ENCODE measurements around the gene ACAP2.
"Not testable (repeated sequence)": the region's sequence is repeated elsewhere in the genome, so short reads cannot be mapped to it uniquely, and the experiment has no call there.

The ACAP2 gene

DNA sequence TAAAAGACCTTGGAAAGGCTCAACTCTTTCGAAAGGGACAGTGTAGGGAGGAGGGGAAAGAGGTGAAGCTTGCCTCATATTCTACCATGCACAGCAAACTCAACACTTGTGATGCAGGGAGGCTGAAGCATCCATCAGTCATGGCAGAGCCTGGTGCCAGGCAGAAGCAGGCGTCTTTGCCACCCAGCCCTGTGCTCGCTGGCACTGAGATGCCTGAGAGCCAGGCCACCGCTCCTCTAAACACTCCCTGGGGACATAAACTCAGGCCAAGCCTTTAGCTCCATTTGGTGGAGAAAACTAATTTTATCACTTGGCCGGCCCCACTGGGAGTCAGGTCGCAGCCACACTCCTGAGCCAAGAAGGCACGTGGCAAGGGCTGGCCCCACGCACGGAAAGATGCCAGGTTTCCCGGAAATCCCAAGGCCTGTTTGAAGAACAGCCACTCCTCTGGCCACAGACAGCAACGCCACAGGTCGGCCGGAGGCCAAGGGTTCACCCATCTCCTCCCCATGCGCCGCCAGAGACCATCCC lies 202.6 kb downstream of the ACAP2 start:
- DNase-seq = no peak

GRCh38 chr3:195239121-195239520 lies 203.7 kb downstream of the ACAP2 start:
- DNase-seq = no peak

DNA sequence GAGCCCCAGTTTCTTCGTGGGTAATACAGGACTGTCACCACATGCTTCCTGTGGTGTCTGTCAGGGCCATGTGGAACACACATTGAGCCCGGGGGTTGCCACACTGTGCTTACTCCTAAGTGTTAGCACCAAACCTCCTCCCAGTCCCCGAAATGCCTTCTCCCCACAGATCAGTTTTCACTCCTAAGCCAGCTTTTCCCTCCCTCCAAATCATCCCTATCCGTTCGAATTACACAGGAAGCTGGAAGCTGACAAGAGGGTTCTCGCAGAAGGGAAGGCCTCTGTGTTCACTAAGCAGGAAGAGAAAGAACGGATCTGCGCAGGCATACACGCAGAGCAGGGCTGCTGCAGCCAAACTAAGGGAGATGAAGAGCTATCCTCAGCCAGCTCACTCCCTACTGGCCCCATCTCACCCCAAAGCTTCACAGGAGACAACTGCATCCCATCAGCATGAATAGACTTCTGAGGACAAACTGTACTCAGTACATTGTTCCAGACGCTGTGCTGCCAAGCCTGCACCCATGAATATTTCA lies 204.2 kb downstream of the ACAP2 start:
- DNase-seq = no peak

- DNase-seq = no peak
Observed at GRCh38 chr3:195238081-195238571, 204.7 kb downstream of the ACAP2 start.

DNA sequence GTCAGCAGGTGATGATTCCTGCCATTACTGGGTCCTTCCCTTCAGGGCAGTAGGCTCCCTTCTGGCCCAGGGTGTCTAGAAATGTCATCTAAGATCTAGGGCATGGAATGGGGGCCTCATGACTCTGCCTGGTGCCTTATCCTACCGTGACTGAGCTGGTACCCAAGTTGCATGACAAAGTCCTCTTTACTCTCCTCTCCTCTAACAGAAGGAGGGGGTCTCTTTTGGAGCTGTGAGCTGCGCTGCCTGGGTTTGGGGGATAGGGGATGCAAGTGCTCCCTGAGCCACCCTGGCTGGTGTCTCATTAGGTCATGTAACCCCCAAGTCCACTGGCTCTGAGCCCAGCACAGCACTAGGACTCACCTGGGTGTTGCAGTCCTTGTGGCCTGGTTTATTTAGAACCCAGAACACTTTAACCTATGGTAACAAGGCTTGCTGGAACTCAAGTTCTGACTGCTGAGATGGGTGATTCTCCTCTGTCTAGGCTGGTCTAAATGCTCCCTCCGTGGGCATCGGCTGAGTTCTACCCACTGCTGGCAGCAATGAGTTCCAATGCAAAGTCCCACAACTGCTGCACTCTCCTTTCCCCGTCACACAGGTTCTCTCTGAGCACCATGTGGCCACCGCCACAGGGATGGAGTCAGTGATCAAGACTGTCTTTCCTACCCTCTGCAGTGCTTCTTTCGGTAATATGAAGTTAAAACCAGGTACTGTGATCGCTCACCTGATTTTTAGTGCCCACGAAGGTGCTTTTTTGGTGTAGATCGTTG lies 205.8 kb downstream of the ACAP2 start:
- DNase-seq = no peak

DNA sequence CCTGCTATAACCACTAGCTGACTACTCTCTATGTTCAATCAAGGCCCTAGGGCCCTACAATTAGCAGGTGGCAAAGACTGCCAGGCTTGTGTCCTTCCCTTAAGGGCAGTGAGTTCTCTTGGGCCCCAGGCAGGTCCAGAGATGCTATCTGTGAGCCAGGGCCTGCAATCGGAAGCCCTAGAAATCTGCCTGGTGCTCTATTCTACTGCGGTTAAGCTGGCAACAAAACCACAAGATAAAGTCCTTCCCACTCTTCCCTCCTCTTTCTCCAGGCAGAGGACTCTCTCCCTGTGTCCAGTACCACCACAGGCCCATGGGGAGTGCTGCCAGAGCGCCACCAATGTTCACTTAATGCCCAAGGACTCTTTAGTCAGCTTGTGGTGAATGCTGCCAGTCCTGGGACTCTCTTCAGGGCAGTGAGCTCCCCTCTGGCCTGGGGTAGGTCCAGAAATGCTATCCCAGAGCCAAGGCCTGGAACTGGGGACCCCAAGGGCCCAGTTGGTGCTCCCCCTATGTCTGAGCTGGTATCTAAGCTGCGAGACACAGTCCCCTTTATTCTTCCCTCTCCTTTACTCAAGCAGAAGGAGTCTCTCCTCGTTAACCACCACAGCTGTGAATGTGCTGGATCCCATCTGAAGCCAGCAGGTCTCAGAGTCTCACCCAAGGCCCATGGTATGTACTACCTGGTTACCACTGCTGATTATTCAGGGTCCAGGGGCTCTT lies 206.6 kb downstream of the ACAP2 start:
- no peak for DNase-seq

DNA sequence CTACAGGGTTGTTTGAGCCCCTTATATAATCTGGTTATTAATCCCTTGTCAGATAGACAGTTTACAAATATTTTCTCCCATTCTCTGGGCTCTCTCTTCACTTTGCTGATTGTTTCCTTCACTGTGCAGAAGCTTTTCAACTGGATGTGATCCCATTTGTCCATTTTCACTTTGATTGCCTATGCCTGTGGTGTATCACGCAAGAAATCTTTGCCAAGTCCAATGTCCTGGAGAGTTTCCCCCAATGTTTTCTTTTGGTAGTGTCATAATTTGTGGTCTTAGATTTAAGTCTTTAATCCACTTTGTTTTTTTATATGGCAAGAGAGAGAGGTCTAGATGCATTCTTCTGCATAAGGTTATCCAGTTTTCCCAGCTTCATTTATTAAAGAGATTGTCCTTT lies 212.6 kb downstream of the ACAP2 start:
- DNase-seq = no peak

GRCh38 chr3:195228886-195229285 lies 213.9 kb downstream of the ACAP2 start:
- not testable (repeated sequence) for DNase-seq

DNA sequence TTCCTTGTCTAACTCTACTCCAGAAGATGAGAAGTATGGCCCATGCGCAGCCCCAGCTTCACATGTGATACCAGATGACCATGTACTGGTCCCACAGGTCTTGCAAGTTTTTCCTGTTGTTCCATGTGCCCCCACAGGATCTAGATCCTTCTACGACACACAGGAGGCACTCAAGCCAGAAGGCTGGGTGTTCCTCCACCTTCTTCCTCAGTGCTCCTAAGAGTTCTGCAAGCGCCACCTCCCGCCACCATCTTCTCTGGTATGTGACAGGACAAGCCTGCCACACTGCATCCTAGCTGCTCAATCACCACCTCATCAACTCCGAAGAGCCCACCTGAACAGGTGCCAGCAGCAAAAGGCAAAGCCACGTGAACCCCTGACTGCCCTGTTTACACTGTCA lies 214.9 kb downstream of the ACAP2 start:
- no peak for DNase-seq

DNA sequence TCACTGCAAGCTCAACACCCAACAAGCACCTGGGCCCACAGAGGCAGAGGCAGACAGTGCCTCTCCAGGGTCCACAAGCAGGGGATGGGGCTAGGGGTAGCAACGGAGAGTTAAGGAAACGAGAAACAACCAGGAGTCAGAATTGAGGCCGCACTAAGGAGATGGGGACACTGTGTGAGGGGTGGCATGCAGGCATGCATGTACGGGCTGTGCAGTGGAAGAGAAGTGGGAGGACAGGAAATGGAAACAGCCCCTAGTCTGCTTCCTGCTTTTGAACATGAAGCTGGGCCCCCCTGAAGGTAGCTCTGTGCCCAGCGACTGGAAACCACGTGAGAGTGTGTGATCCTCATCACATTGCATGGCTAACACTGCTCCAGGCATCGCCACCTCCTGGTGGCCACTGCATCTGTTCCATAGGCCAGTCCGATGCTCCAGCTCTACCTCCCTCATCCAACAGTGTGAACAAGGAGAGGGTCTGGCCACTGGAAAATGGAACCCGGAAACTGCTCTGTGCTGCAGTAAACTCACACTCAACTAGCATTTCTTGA lies 215.8 kb downstream of the ACAP2 start:
- DNase-seq = no peak

- DNase-seq = no peak
Observed at GRCh38 chr3:195226445-195226844, 216.4 kb downstream of the ACAP2 start.

- DNase-seq = no peak
Observed at GRCh38 chr3:195224980-195225580, 217.7 kb downstream of the ACAP2 start.

Measured in central memory CD4-positive, alpha-beta T cell (primary cell).